Upper lobe of left lung (tissue), 4 donors: ENCODE measurements around the gene KLF18.

ENCODE experiments used
- CTCF ChIP-seq, 6 experiments: fragments of 450-650 bp in 4 of 6; fragments of 200-600 bp in 2 of 6; sonication (generic) in 2 of 6; IDR thresholded peaks; one replicate each; pipeline ENCODE4 v1.5.1; 2016 to 2019; ENCODE audit warnings: antibody characterized with exemption in 6 of 6
- POLR2A ChIP-seq, 4 donors: fragments of 450-650 bp; IDR thresholded peaks; one replicate each; pipeline ENCODE4 v1.5.1; 2016 to 2017; ENCODE audit warnings: antibody characterized with exemption in 4 of 4, mild to moderate bottlenecking in 2 of 4
- POLR2AphosphoS5 ChIP-seq, 2 donors: sonication (generic); formaldehyde crosslinking; IDR thresholded peaks; one replicate each; pipeline ENCODE4 v1.5.1; 2017; ENCODE audit warnings: antibody characterized with exemption in 2 of 2

DNA sequence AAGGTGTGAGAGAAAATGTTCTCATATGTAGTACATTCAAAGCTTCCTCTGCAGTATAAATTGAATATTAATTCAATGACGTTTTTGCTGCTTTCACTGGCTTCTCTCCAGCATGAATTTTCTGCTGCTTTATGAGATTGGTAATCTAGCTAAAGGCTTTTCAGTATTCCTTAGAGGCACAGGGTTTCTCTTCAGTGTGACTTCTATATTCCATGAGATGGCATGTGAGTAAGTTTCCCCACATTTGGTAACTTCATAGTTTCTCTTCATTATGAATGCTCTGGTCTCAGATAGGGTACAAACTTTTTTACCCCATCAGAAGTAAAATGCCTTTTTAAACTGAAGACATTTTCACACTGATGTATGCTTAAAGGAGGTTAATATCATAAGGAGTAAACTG lies 10.4 kb upstream of the KLF18 start:
- no peak for TF ChIP-seq CTCF (IDR thresholded peaks at IDR 0.05)
- TF ChIP-seq POLR2A (IDR thresholded peaks at IDR 0.05): no peak
- no peak for TF ChIP-seq POLR2AphosphoS5 (IDR thresholded peaks at IDR 0.05)
